Kidney (tissue), 14 donors: ENCODE data around the gene GPATCH11. TPM values are rescaled to one million over a fixed set of nuclear protein-coding genes. Genes with fewer than 3 reads are reported as not detected.

Source experiments
- DNase-seq, 5 donors: peaks; one replicate each; pipeline ENCODE4 v3.0.0-alpha.2; 2013 to 2020
- FAIRE-seq: peaks from 2 replicates; lab custom pipeline; 2012; peaks lifted over from hg19 to GRCh38; lab: Jason Lieb, UNC
- H3K27ac ChIP-seq, 2 donors: one replicate each; pipeline ENCODE4 v1.7.0; 2013; ENCODE audit warnings: low read depth in 2 of 2, low read length in 2 of 2, inconsistent platforms in 1 of 2
- H3K27me3 ChIP-seq: one replicate; pipeline ENCODE4 v1.7.1; 2013; ENCODE audit warnings: low read length, inconsistent platforms; ENCODE audit not compliant: control insufficient read depth, insufficient read depth
- H3K36me3 ChIP-seq, 3 donors: one replicate each; pipeline versions ENCODE4 v1.7.0 to v1.7.1; 2013; ENCODE audit warnings: low read length in 3 of 3, control low read depth in 1 of 3, inconsistent platforms in 1 of 3; ENCODE audit not compliant: insufficient read depth in 3 of 3, control insufficient read depth in 2 of 3
- H3K4me1 ChIP-seq, 3 donors: one replicate each; pipeline versions ENCODE4 v1.7.0 to v1.7.1; 2013; ENCODE audit warnings: low read length in 3 of 3, inconsistent platforms in 1 of 3, low read depth in 1 of 3; ENCODE audit not compliant: control insufficient read depth in 2 of 3, insufficient read depth in 2 of 3
- H3K4me3 ChIP-seq, 3 donors: one replicate each; pipeline versions ENCODE4 v1.7.0 to v1.8.1; 2013; ENCODE audit warnings: low read length in 3 of 3, control low read depth in 1 of 3, inconsistent platforms in 1 of 3
- H3K9ac ChIP-seq, 3 donors: one replicate each; pipeline versions ENCODE4 v1.7.0 to v1.7.1; 2013; ENCODE audit warnings: low read length in 3 of 3, control low read depth in 1 of 3, inconsistent platforms in 1 of 3
- H3K9me3 ChIP-seq, 3 donors: one replicate each; pipeline versions ENCODE4 v1.7.0 to v1.7.1; 2013; ENCODE audit warnings: low read length in 3 of 3, control low read depth in 1 of 3, inconsistent platforms in 1 of 3; ENCODE audit not compliant: control insufficient read depth in 2 of 3, insufficient read depth in 1 of 3
- intact Hi-C: fragments of 100-400 bp; cut with DNase I; formaldehyde crosslinking; loops from one replicate; pipeline ENCODE4 v1.11.1; 2022
- polyA plus RNA-seq: library from polyadenylated mRNA; stranded (reverse); fragments of 350-450 nt; fragmentation: Illumina TruSeq; extraction: RNeasy Lipid Tissue Mini Kit (QIAGEN cat#74804); gene quantifications from one replicate; pipeline ENCODE4 v1.2.3, GENCODE V29; 2014; ENCODE audit warnings: low read depth, low replicate concordance; ENCODE audit not compliant: insufficient read depth
- total RNA-seq: library from RNA; stranded (reverse); fragmentation: NEBNext Ultra II Directional; extraction: Animal tissue kit (Norgen Biotek cat#: 25700); gene quantifications from one replicate; pipeline ENCODE4 v1.2.1, GENCODE V29; 2021
- TF ChIP-seq, protein P1 (sequence below): IDR thresholded peaks from 3 replicates; pipeline ENCODE4 v1.5.1; 2012; ENCODE audit warnings: mild to moderate bottlenecking, moderate library complexity, borderline replicate concordance; ENCODE audit not compliant: insufficient read depth; ENCODE audit errors: extremely low read depth
- donor health status: control.
- donor health status: control.
- donor health status: control.
- donor health status: control.
- donor health status: control.
- donor health status: DM: yes; HTN: yes; CAD: no.
- donor health status: Normal renal cell carcinoma (clear cell type).

Gene GPATCH11
- total and polyA plus RNA-seq, 2 donors from 2014 or later = 3.3 to 6.0 TPM

DNA sequence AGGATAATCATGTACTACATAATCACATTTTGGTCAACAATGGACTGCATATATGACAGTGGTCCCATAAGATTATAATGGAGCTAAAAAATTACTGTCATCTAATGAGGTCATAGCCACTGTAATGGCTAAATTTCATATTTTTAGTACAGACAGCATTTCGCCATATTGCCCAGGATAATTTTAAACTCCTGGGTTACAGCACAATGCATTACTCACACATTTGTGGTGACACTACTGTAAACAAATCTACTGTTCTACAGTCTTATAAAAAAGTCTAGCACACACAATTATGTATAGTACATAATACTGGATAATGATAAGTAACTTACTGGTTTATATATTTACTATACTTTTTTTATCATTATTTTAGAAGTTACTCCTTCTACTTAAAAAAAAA lies 59.7 kb downstream of the GPATCH11 start:
- intact Hi-C loops = no loop called here
- no peak overlapping the region for H3K9ac ChIP-seq
- H3K4me3 ChIP-seq = no peak overlapping the region
- H3K36me3 ChIP-seq = peaks cover 10 to 30% (median 29%) of the 10 kb centered on the region in 3 donors
- DNase-seq (no peak), FAIRE-seq (no peak)
- H3K27ac ChIP-seq = no peak overlapping the region
- no peaks in the 10 kb centered on the region for H3K27me3 ChIP-seq
- H3K4me1 ChIP-seq = no peaks in the 10 kb centered on the region
- TF ChIP-seq, protein P1, sequence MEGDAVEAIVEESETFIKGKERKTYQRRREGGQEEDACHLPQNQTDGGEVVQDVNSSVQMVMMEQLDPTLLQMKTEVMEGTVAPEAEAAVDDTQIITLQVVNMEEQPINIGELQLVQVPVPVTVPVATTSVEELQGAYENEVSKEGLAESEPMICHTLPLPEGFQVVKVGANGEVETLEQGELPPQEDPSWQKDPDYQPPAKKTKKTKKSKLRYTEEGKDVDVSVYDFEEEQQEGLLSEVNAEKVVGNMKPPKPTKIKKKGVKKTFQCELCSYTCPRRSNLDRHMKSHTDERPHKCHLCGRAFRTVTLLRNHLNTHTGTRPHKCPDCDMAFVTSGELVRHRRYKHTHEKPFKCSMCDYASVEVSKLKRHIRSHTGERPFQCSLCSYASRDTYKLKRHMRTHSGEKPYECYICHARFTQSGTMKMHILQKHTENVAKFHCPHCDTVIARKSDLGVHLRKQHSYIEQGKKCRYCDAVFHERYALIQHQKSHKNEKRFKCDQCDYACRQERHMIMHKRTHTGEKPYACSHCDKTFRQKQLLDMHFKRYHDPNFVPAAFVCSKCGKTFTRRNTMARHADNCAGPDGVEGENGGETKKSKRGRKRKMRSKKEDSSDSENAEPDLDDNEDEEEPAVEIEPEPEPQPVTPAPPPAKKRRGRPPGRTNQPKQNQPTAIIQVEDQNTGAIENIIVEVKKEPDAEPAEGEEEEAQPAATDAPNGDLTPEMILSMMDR = no peak
- no peaks in the 10 kb centered on the region for H3K9me3 ChIP-seq

DNA sequence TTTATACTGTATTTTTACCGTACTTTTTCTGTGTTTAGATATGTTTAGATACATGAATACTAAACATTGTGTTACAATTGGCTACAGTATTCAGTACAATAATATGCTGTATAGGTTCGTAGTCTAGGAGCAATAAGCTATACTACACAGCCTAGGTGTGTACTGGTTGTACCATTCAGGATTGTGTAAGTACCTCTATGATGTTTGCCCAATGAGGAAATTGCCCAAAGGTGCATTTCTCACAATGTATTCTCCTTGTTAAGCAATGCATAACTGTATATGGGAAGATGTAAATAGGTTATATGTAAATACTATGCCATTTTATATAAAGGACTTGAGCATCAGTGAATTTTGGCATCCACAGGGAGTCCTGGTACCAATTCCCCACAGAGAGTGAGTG lies 61.7 kb downstream of the GPATCH11 start:
- no peak for FAIRE-seq
- intact Hi-C loops = no loop called here
- Histone ChIP-seq H3K36me3 (peaks cover 8 to 21% (median 16%) of the 10 kb centered on the region in 3 donors), H3K27me3 (no peaks in the 10 kb centered on the region), H3K9me3 (no peaks in the 10 kb centered on the region), H3K9ac (no peak overlapping the region), H3K27ac (no peak overlapping the region), H3K4me3 (no peak overlapping the region), H3K4me1 (no peaks in the 10 kb centered on the region)
- DNase-seq = no peak
- TF ChIP-seq, protein P1 = no peak

GRCh38 chr2:37148325-37148724 lies 64.0 kb downstream of the GPATCH11 start:
- H3K27ac ChIP-seq = no peak overlapping the region
- no peak for DNase-seq
- peaks cover 8 to 20% (median 14%) of the 10 kb centered on the region in 3 donors for H3K36me3 ChIP-seq

More at GRCh38 chr2:37148325-37148724, 64.0 kb downstream of the GPATCH11 start:
- TF ChIP-seq, protein P1 = no peak
- intact Hi-C loops = no loop called here
- H3K27me3 ChIP-seq = no peaks in the 10 kb centered on the region
- H3K9ac ChIP-seq = no peak overlapping the region
- no peaks in the 10 kb centered on the region for H3K9me3 ChIP-seq
- no peak overlapping the region for H3K4me3 ChIP-seq
- FAIRE-seq = no peak
- no peaks in the 10 kb centered on the region for H3K4me1 ChIP-seq

Other genes with a start within 250 kb of the GPATCH11 start
- gene STRN, start 118.0 kb upstream of the GPATCH11 start, total RNA-seq = 42.7 TPM
- gene STRN, start 118.0 kb upstream of the GPATCH11 start, polyA plus RNA-seq = 3.7 TPM
- 20.5 TPM for gene HEATR5B, start 146 bp upstream of the GPATCH11 start, total RNA-seq
- 4.4 TPM for gene HEATR5B, start 146 bp upstream of the GPATCH11 start, polyA plus RNA-seq
- 37.6 TPM for gene EIF2AK2, start 72.5 kb downstream of the GPATCH11 start, total RNA-seq
- 6.4 TPM for gene EIF2AK2, start 72.5 kb downstream of the GPATCH11 start, polyA plus RNA-seq
- gene SULT6B1, start 104.2 kb downstream of the GPATCH11 start, total RNA-seq = not detected
- not detected for gene SULT6B1, start 104.2 kb downstream of the GPATCH11 start, polyA plus RNA-seq
- gene CEBPZOS, start 112.0 kb downstream of the GPATCH11 start, total RNA-seq = 38.3 TPM
- gene CEBPZOS, start 112.0 kb downstream of the GPATCH11 start, polyA plus RNA-seq = 60.7 TPM
- 55.9 TPM for gene CEBPZ, start 147.1 kb downstream of the GPATCH11 start, total RNA-seq
- 45.5 TPM for gene CEBPZ, start 147.1 kb downstream of the GPATCH11 start, polyA plus RNA-seq
- gene NDUFAF7, start 147.1 kb downstream of the GPATCH11 start, total RNA-seq = 15.1 TPM
- 13.1 TPM for gene NDUFAF7, start 147.1 kb downstream of the GPATCH11 start, polyA plus RNA-seq
- gene PRKD3, start 240.3 kb downstream of the GPATCH11 start, total RNA-seq = 45.7 TPM
- gene PRKD3, start 240.3 kb downstream of the GPATCH11 start, polyA plus RNA-seq = 7.1 TPM